Peyer's patch (tissue), 4 donors: ENCODE results near the gene KRTAP9-9.
"Not testable (repeated sequence)": the region's sequence is repeated elsewhere in the genome, so short reads cannot be mapped to it uniquely, and the experiment has no call there.

Experiments used
- POLR2A ChIP-seq, 2 donors: fragments of 450-650 bp; IDR thresholded peaks; one replicate each; pipeline ENCODE4 v1.5.1; 2017; ENCODE audit warnings: antibody characterized with exemption in 2 of 2, mild to moderate bottlenecking in 2 of 2, moderate library complexity in 2 of 2
- TF ChIP-seq, protein P1 (sequence below), 6 experiments: fragments of 450-650 bp in 4 of 6; fragments of 200-600 bp in 2 of 6; sonication (generic) in 1 of 6; IDR thresholded peaks; one replicate each; pipeline ENCODE4 v1.5.1; 2017 to 2019; ENCODE audit warnings: antibody characterized with exemption in 6 of 6, mild to moderate bottlenecking in 3 of 6, moderate library complexity in 1 of 6

DNA sequence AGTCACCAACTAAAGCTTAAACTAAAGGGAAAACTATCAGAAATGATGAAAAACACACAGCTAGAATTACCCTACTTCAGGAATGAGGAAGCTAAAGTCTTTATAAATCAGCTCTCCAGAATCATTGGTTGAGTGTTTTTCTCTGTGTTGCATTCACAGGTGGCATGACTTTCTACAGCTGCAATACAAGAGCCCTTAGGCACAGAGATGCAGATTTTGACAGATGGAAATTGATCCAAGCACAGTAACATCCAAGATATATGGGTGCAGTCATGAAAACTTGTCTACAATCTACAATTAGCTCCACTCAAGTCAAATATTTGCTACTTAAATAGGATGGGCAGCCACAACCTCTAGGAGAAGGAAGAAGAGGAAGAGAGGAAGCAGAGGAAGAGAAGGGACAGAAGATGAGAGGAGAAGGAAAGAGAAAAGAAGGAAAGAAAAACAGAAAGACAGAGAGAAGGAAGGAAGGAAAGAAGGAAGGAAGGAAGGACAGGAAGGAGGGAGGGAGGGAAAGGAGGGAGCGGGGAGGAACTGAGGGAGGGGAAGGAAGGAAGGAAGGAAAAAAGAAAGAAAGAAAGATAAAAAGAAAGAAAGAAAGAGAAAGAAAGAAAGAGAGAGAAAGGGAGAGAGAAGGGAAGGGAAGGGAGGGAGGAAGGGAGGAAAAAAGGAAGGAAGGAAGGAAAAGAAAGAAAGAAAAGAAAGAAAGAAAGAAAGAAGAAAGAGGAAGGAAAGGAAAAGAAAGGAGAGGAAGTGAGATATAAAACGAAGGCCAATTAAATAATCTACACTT, 8.0 kb upstream of the KRTAP9-9 start:
- TF ChIP-seq, protein P1, sequence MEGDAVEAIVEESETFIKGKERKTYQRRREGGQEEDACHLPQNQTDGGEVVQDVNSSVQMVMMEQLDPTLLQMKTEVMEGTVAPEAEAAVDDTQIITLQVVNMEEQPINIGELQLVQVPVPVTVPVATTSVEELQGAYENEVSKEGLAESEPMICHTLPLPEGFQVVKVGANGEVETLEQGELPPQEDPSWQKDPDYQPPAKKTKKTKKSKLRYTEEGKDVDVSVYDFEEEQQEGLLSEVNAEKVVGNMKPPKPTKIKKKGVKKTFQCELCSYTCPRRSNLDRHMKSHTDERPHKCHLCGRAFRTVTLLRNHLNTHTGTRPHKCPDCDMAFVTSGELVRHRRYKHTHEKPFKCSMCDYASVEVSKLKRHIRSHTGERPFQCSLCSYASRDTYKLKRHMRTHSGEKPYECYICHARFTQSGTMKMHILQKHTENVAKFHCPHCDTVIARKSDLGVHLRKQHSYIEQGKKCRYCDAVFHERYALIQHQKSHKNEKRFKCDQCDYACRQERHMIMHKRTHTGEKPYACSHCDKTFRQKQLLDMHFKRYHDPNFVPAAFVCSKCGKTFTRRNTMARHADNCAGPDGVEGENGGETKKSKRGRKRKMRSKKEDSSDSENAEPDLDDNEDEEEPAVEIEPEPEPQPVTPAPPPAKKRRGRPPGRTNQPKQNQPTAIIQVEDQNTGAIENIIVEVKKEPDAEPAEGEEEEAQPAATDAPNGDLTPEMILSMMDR (IDR thresholded peaks at IDR 0.05): not testable (repeated sequence)
- not testable (repeated sequence) for TF ChIP-seq POLR2A (IDR thresholded peaks at IDR 0.05)
